Measurements from ENCODE around the gene PABPN1L.

DNA sequence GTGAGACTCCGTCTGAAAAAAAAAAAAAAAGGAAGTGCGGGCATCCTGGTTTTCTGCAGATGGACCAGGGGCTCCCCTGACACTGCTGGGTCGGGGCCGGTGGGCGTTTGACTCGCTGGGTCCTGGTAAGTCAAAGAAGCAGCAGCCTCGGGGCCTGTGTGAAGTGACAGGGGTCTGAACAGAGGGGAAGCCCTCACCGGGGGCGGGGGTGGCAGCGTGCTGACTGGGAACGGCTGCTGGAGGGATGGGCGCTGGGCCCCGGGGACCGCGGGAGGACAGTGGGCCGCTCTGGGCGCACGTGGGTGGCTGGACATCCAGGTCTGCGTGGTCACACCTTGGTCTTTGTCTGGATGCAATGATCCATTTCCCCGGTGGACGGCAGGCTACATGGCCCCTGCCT is 17.9 kb downstream of the PABPN1L start:
- TF ChIP-seq, protein P1, sequence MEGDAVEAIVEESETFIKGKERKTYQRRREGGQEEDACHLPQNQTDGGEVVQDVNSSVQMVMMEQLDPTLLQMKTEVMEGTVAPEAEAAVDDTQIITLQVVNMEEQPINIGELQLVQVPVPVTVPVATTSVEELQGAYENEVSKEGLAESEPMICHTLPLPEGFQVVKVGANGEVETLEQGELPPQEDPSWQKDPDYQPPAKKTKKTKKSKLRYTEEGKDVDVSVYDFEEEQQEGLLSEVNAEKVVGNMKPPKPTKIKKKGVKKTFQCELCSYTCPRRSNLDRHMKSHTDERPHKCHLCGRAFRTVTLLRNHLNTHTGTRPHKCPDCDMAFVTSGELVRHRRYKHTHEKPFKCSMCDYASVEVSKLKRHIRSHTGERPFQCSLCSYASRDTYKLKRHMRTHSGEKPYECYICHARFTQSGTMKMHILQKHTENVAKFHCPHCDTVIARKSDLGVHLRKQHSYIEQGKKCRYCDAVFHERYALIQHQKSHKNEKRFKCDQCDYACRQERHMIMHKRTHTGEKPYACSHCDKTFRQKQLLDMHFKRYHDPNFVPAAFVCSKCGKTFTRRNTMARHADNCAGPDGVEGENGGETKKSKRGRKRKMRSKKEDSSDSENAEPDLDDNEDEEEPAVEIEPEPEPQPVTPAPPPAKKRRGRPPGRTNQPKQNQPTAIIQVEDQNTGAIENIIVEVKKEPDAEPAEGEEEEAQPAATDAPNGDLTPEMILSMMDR (IDR thresholded peaks at IDR 0.05; ENCODE audit: insufficient read depth, low read length, poor library complexity, severe bottlenecking), result no peak
- no peak for TF ChIP-seq EZH2phosphoT487 (conservative IDR thresholded peaks at IDR 0.05; ENCODE audit: low read length)
